D341Med (cell line): ENCODE data around the gene ZAR1L.

Source experiments
- DNase-seq: peaks from one replicate; pipeline ENCODE4 v3.0.0; 2012; ENCODE audit warnings: low spot score

ZAR1L gene

DNA sequence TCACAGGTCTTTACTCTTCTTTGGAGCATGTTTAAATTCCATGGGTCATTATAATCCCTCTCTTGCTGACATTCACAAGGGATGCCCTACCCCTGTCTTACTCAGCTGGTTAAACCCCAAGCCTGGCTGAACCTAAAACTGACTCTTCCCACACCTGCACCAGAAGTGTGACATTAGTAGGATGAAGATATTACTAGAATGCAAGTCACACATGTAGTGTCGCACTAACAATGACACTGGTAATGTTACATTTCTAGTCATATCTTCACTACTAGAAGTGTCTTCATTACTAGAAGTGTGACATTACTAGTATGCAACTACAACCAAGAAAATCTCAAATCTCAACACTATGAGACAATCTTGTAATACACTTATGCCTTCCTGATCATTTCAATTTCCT is 14.2 kb downstream of the ZAR1L start:
- DNase-seq: no peak

DNA sequence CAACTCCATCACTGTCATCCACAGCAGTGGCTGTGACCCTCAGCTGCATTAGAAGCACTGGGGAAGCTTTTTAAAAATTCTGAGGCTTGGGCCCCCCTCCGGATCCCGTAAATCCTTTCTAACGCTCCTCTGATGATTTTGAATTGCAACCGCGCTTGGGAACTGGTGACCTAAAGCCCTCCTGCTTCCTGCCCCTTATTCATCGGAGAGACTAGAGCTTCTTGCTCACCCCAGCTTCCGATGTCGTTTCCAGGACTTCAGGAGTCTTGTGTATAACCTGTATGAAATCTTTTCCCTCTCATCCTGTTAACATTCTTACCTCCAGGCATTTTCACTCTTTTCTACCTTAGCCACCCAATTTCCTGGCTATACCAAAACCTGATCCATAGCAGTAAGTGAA is 14.8 kb downstream of the ZAR1L start:
- DNase-seq: no peak

DNA sequence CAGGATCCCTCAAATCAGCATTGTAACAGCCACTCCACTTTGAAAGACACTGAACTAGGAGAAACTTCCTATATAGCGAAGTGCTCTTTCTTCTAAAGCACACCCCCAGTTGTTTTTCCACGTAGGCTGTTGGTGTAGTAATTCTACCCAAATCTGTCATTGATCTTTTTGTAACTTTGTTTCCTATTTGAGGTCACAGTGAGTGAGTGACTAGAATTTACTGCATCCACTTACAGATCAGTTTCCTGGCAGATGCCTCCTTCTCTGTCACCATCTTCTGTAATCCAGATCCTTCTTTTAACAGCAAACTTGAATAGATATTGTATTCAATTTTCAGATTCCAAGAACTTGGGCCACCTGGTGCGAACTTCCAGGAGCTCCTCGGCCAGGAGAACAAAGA is 15.3 kb downstream of the ZAR1L start:
- no peak for DNase-seq

DNA sequence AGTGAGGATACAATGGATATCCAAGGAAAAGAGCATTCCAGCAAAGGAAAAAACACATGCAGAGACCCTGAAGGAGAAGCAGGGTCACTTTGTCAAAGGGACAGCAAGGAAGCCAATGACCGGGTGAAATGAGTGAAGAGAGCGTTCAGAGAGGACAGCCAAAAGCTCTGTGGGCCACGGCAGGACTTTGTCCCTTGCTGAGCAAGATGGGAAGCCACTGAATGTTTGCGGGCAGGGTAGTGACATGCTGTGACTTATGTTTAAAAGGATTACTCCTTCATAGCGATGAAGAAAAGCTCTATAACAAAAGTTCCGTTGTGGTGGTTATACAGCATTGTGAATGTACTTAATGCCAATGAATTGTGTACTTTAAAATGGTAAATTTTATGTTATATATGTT is 16.5 kb downstream of the ZAR1L start:
- DNase-seq: no peak

DNA sequence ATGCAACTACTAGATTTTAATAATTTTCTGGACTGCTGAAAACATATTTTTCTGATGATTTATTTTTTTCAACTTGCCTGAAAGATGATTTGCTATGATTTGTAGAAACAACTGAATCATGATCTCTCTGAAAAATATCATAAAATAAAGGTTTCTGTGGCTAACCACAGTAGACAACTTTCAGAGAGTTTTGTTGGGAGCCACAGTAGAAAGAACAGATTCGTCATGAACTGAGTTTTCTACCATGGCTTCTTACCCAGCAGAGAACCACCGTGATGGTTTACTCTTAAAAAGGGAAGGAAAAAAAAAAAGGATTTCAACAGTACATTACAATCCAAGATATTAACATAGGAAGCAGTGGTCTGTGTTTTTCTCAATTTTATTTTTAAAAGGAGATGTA is 18.0 kb downstream of the ZAR1L start:
- DNase-seq: no peak

DNA sequence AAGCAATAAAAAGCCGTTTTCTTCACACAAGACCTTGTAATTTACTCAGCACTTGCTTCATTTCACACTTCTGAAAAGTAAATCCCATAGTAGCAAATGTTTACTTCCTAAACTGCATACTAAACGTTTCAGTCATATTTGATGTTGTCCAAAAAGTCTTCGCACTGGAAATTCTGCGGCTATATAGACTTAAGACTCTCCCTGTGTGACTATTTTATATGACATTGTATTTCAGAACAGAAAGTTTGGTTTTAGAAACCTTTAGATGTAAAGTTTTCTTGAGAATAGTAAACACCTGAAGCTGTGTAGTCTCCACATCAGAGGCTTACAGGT is 29.6 kb downstream of the ZAR1L start:
- no peak for DNase-seq

DNA sequence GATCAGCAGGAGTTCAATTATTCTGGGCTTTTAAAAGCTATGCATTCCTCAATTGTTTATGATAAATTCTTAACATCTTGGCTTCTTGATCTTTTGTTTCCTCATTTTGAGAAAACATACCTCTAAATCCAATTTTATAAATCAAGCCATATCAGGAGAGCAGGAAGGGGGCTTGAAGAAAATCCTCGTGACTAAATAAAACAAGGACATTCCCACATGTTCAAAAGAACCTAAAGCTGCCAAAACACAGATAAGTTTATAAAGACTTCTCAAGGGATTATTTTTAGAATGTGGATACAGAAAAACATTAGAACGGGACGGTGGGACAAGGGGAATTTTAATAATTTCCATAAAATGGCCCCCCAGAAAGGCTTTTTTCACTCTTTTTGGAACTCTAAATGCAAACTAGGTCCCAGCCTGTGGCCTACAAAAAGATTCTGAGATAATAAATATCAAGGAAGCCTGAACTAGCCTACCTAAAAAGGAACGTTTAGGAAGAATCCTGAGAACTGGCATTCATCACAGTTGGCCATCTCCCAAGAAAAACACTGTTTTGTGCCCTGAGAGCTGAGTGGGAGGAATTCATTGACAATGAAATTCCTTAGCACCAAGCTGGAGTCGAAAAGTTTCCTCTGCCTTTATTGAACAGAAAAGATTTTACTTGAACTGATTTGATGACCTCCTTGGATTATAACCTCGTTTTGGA is 30.1 kb downstream of the ZAR1L start:
- DNase-seq: no peak

DNA sequence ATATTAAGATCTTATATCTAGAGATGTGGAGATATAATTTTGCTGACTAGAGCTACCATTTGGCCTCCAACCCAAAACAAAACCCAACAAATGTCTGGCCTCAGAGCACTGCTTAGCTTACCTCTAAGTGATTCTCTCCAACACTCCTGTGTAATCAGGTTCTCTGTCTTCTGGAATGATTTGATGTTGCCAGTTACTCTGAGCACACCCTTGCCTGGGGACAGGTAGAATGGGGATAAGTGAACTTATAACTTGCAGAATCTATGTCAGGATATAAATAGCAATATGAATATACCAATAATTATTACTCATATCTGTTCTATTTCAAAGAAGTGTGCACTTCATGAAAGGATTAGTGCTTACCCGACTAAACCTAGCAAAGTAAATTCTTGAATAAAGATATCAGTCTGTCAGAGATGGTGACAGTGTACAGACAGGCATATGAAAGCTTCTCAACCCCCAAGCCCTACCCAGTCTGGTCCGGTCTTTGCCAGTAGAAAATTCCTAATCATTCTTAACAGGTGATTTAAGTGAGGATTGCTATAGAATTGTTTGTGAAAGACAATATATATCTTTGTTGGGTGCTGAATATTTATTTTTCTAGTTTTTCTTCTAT is 33.0 kb downstream of the ZAR1L start:
- no peak for DNase-seq

DNA sequence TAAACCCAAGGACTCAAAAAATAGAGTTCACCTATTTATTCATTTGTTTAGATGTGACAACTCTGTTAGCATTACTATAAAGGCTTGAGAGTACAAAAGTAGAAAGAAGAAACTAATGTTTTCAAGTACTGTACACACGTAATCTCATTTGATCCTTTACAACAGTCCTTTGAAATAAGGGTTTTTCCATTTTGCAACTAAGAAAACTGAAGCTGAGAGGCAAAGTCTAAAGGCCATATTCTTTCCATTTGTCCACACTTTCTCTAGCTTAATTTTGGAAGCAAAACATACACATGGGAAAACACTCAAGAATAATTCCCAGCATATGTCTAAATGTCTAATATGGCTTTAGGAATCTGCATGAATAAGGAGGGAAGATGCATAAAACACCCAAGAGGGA is 34.1 kb downstream of the ZAR1L start:
- no peak for DNase-seq

DNA sequence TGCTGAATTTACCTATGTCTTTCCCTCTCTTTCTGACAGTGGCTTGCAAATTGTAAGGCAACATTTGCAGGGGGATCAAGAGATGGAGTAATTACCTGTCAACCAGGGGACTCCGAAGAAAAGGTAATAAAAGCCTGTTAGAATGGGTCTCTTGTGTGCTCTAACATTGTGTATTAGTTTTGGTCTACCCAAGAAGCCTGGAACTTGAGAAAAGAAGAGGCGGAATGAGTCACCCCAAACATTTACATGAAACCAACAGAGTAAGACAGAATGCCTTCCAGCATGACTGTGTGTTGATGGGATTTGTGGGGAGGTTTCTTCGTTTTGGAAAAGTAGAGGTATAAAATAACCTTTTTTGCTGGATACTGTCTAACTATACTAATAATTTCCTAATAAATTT is 36.7 kb downstream of the ZAR1L start:
- DNase-seq: no peak

DNA sequence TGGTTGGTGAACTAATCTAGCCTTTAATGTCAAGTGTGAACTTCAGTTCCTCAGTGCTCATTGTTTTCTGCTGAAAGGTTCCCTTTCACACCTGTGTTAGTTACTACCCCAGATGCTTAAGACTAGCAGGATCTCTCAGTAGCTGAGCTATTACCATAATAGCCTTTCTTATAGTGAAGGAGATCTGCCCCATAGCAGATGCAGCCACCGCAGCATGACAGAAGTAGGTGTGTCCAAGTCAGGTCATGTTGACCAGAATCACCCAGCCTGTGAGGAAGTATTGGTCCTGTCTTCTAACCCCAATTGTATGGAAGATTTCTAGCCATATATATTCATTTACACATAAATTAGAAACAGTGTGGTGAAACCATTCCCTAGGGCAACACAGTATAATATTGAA is 37.3 kb downstream of the ZAR1L start:
- no peak for DNase-seq

DNA sequence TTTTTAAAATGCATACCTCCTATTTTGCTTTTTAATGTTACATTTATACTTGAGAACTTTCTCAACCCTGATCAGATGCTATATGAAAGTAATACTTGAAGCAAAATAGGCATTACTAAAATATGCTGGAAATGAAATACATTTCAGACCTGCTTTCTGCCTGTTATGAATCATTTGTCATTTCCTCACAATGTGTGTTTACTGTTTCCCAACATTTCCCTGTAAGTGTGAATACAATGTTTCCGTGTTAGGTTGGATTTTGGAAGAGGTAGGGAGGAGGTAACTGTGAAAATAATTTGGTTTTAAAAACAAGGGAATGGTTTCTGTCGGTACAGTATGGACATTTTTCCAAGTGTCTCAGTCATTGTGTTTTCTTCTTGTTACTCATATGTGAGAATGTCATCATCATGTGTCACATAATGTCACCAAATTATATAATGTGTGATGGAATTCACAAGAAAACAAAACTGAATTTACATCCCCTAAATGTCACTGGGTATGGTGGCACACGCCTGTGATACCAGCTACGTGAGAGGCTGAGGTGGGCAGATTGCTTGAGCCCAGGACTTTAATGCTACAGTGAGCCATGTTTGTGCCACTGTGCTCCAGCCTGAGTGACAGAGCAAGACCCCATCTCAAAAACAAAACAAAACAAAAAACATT is 43.0 kb downstream of the ZAR1L start:
- DNase-seq: no peak

DNA sequence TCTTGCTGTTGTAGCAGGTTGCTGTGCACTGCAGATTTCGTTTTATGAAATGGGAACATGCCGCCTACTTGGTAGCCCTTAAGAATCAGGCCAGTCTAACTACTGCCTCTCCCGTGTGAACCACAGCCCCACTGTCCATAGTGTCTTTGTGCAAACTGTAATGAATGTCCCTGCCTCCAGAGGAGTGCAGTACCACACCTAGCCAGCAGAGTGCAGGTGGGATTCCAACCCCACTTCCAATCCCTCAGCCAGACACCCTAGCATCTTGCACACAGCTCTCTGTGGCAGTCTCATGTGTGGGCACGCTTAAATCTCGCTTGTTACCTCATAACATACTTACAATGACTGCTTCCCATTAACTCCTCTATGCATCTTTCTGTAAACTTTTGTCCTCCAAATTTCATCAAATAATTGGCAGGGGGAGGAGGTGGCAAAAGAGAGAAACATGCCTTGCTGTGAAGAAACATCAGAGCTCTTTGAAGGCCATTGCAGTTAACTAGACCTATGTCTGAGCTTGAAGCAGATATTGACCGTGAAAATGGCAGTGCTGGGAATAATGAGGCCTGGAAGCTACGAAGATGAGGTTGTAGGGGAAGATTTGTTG is 47.2 kb downstream of the ZAR1L start:
- no peak for DNase-seq

DNA sequence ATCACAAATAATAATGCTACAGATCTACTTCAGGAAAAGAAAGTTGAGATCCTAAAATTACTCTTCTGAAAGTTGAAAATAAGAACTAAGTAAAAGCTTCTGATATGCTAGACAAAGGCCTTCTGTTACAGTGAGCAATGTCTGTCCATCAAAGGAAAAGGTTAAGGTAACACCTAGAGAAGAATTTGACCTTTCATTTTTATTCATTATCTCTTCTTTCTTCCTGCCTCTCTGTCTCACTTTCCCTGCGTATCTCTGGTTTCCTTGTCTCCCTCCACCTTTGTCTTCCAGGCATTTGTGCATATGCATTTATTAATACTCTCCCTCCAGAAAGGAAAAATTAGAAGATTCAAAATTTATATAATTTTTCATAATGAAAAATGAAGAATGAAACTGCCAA is 49.0 kb downstream of the ZAR1L start:
- DNase-seq: no peak

DNA sequence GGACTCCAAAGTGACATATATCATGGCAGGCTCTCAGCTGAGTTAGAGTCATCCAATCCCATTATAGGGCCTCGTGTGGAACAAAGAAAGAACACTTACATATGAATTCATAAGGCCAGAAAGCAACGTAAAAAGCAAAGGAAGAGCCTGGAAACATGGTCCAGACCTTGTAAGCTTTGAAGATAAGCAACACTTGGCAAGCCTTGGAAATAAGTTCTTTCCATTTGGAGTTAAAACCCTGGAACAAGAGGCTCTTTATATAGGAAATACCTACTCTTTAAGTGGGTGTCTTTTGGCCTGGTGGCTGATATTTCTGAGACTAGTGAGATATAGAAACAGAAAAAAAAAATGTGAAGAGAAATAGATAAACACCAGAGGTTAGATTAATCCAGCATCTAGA is 49.4 kb downstream of the ZAR1L start:
- no peak for DNase-seq

DNA sequence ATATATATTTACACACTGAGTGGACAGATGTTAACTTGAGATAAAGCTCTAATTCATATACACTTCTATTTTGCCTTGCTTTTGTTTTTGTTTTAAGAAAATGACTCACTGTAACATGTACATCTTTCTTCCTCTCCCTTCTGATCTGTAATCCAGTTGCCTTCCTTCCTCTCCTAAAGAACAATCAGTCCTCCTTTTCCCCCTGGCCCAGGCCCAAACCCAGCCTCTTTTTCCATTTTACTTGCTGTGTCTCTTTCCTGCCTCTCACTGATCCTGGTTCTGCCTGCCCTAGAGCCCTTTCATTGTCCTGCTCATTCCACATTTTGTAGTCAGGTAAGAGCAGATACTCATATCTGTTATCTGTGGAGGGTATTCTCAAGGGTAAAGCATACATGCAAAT is 50.8 kb downstream of the ZAR1L start:
- DNase-seq: no peak

DNA sequence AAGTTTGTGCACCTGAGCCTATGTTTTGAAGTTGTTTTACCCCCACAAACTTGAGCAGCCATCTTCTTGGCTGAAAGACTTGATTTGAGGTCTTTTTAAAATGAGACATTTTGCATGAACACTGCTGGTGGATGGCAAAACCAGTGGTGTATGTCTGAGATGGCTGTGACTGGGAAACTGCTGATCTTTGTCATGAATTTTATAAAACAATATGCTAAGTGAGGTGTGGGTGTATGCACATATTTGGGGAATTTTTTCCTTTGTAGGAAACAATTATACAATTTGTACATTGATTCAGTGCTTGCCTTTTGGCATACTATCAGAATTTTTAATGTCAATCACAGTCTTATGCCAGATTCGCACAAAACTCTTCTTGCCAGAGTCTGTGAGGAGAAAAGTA is 52.5 kb downstream of the ZAR1L start:
- no peak for DNase-seq

DNA sequence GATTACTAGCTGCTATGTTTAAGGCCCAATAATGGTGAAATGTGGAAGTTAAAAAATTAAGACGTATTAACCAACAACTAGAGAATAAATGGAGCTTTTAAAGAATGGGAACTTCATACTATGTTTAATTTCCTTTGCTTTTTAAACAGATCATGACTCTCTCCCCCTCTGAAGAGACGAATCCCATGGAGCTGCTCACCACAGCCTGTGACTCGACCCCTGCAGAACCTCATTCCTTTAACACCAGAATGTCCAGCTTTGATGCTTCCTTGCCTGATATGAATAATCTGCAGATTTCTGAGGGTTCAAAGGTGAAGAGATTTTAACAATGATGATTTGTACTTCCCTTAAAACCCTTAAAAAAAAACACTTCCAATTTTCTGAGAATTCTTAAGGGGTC is 53.0 kb downstream of the ZAR1L start:
- no peak for DNase-seq

DNA sequence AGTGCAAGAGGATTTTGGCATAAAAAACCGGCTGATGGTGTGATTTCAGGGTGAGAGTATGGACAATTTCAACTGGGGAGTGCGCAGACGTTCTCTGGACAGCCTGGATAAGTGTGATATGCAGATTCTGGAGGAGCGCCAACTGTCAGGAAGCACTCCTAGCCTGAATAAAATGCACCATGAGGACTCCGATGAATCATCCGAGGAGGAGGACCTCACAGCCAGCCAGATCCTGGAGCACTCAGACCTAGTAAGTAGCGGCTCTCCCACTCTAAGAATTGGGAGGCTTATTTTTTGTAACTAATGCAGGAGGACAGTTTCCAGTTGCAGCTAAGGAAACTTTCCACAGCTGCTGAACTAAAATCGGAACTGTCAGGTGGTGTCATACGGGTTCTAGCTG is 53.6 kb downstream of the ZAR1L start:
- no peak for DNase-seq

DNA sequence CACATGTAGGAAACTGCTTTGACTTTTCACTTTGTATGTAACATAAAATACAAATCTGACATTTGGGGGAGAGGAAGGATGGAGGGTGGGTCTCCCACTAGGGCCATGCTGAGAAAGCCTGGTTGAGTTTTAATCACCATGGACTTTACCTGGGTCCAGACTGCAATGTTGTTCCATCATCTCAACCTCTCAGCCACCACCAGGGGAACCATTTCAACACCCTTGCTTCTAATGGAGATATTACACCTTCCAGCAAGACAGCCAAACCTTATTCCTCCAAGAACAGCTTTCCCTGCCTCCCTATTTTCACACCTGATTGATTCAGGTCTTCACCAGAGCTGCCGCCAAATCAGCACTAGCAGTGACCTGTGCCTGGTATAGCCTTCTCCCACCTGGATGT is 56.0 kb downstream of the ZAR1L start:
- no peak for DNase-seq

DNA sequence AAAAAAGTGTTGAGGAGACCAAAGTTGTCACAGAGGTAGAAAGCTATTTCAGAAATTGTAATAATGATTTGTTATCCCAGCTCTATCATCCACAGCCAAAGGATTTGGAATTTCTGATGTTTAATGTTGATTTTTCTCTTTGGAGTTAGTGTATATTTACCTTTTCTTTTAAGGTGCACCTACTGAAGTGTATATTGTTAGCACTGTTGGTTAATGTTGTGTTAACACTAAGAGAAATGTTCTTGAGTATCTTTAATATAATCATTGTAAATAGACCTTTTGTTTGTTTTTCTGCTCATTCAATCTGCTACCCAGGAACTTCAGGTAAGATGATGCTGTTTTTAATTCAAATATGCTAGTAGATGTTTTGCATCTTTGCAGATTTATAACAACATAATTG is 57.5 kb downstream of the ZAR1L start:
- DNase-seq: no peak

DNA sequence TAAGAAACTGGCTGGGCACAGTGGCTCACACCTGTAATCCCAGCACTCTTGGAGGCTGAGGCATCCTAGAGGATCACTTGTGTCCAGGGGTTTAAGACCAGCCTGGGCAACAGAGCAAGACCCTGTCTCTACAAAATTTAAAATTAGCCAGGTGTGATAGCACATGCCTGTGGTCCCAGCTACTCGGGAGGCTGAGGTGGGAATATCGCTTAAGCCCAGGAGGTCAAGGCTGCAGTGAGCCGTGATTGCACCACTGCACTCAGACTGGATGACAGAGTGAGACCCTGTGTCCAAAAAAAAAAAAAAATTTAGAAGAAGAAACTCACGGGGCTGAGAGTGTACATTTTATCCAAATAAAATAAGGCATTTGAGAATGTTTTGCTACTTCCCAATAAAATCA is 58.9 kb downstream of the ZAR1L start:
- DNase-seq: no peak

DNA sequence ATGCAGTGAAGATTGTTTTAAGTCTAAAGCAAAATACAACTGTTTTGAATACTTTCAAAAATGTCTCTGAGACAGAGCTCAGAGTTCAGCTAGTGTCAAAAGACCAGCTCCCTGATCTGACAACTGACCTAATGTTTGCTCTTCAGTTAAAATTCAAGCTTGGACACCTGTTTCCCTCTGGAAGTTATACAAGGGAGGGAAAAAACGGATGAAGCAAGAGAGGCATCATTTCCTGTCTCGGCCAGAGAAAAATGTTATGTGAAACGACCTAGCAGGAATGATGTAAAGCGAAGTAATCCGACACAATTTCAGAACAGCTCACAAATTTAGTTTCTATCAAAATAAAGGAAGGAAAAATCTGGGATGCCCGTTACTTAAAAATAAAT is 59.4 kb downstream of the ZAR1L start:
- no peak for DNase-seq
